SU-DHL-6 (cell line): Measurements from ENCODE around the gene DRAP1.

Experiments used
- H2AFZ ChIP-seq: fragments of 200-600 bp; sonication (generic); 2 replicates; pipeline ENCODE4 v1.6.1; 2014; ENCODE audit warnings: low read depth, mild to moderate bottlenecking, moderate library complexity, mixed read lengths, antibody characterized with exemption, low read length; ENCODE audit not compliant: severe bottlenecking
- H3F3A ChIP-seq: fragments of 200-600 bp; shearing (Covaris generic); 2 replicates; pipeline ENCODE4 v1.6.0; 2016; ENCODE audit warnings: antibody characterized with exemption, mild to moderate bottlenecking; ENCODE audit not compliant: insufficient read depth
- H3K27ac ChIP-seq: fragments of 200-600 bp; sonication (generic); 2 replicates; pipeline ENCODE4 v1.5.1; 2016; ENCODE audit warnings: low read depth, mild to moderate bottlenecking, low read length, moderate library complexity, mixed read lengths
- H3K27me3 ChIP-seq: fragments of 200-600 bp; sonication (generic), shearing (Covaris generic); 2 replicates; pipeline ENCODE4 v1.6.0; 2014; ENCODE audit warnings: mild to moderate bottlenecking, low read length
- H3K36me3 ChIP-seq: fragments of 200-600 bp; sonication (generic); 2 replicates; pipeline ENCODE4 v1.6.1; 2014; ENCODE audit warnings: mild to moderate bottlenecking, low read length, mixed read lengths
- H3K4me2 ChIP-seq: fragments of 300-600, 200-600 bp; shearing (Covaris generic), sonication (generic); 2 replicates; pipeline ENCODE4 v1.6.0; 2014; ENCODE audit warnings: low read length, low read depth, mild to moderate bottlenecking; ENCODE audit not compliant: poor library complexity, severe bottlenecking
- H3K4me3 ChIP-seq: fragments of 200-600 bp; sonication (generic); 2 replicates; pipeline ENCODE4 v1.5.1; 2014; ENCODE audit warnings: antibody characterized with exemption, low read length, mild to moderate bottlenecking, mixed read lengths; ENCODE audit not compliant: insufficient read depth, poor library complexity, severe bottlenecking
- H3K79me2 ChIP-seq: fragments of 200-600 bp; sonication (generic); 2 replicates; pipeline ENCODE4 v1.6.1; 2014; ENCODE audit warnings: mild to moderate bottlenecking, low read length, moderate library complexity; ENCODE audit not compliant: insufficient read depth
- H3K9ac ChIP-seq: fragments of 200-600 bp; sonication (generic); 2 replicates; pipeline ENCODE4 v1.7.0; 2014; ENCODE audit warnings: mild to moderate bottlenecking, low read length
- H3K9me2 ChIP-seq: fragments of 200-600 bp; sonication (generic); replicated peaks from 2 replicates; pipeline ENCODE4 v1.6.1; 2014; ENCODE audit warnings: low read length; ENCODE audit not compliant: insufficient read depth
- H3K9me3 ChIP-seq: fragments of 200-600 bp; sonication (generic); 2 replicates; pipeline ENCODE4 v1.6.1; 2014; ENCODE audit warnings: low read length, mixed read lengths; ENCODE audit not compliant: insufficient read depth
- H4K20me1 ChIP-seq: fragments of 200-600 bp; sonication (generic); 2 replicates; pipeline ENCODE4 v1.6.1; 2014; ENCODE audit warnings: low read depth, mild to moderate bottlenecking, antibody characterized with exemption, low read length, moderate library complexity, mixed read lengths
- EZH2phosphoT487 ChIP-seq: fragments of 200-600 bp; sonication (generic), shearing (Covaris generic); conservative IDR thresholded peaks from 2 replicates; pipeline ENCODE4 v1.6.1; 2018; ENCODE audit warnings: mild to moderate bottlenecking, antibody characterized with exemption, low read length, moderate library complexity, mixed read lengths
- TF ChIP-seq, protein P1 (sequence below): fragments of 200-600 bp; sonication (generic); IDR thresholded peaks from one replicate; pipeline ENCODE4 v1.5.1; 2017; ENCODE audit warnings: antibody characterized with exemption, mild to moderate bottlenecking, low read length, moderate library complexity; ENCODE audit not compliant: insufficient read depth, poor library complexity, severe bottlenecking

DRAP1 gene

DNA sequence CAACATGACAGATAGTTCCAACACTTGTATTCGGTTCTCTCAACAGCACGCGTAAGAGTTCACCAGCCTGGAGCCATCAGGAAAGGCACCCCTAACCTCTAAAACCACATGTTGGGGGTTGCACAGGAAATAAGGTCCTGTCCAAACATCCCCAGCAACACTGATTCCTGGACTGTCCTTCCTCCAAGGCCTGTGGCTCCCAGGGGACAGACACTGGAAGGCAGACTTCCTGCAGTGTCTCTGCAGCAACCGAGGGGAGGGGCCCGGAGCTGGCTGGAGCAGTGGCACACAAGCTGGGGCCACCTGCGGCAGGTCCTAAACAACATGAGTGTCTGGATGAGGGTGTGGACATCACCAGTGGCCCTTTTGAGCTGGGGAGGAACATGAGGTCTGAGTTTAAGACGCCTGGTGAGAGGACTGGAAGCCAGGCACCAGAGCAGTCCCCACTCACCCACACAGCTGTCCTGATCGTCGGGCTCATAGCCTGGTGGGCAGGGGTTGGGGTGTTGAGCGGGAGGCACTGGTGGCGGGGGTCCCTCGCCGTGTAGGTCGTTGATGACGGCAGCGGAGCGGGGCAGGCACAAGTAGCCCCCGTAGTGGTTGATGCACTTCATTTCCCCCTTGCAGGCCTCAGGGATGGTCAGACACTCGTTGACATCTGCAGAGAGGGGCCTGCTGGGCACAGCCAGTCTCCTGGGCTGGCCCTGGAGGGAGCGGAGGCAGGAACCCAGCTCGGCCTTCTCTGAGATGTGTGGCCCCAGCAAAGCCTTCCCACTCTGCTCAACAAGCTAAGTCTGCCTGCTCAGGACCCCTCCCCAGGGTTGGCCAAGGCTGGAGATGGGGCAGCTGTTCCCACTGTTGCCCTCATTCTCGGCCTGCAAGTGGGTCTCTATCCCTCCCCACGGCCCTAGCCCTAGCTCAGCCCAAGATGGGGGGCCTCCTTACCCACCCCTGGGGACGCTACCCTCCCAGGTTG lies 48.2 kb upstream of the DRAP1 start:
- H3K4me2 ChIP-seq = no peak overlapping the region
- H3F3A ChIP-seq = no peaks in the 10 kb centered on the region
- H3K9ac ChIP-seq = no peak overlapping the region
- H3K27me3 ChIP-seq = no peaks in the 10 kb centered on the region
- H3K4me3 ChIP-seq = no peak overlapping the region
- no peaks in the 10 kb centered on the region for H3K9me3 ChIP-seq
- no peaks in the 10 kb centered on the region for H3K36me3 ChIP-seq
- no peaks in the 10 kb centered on the region for H3K9me2 ChIP-seq
- TF ChIP-seq, protein P1, sequence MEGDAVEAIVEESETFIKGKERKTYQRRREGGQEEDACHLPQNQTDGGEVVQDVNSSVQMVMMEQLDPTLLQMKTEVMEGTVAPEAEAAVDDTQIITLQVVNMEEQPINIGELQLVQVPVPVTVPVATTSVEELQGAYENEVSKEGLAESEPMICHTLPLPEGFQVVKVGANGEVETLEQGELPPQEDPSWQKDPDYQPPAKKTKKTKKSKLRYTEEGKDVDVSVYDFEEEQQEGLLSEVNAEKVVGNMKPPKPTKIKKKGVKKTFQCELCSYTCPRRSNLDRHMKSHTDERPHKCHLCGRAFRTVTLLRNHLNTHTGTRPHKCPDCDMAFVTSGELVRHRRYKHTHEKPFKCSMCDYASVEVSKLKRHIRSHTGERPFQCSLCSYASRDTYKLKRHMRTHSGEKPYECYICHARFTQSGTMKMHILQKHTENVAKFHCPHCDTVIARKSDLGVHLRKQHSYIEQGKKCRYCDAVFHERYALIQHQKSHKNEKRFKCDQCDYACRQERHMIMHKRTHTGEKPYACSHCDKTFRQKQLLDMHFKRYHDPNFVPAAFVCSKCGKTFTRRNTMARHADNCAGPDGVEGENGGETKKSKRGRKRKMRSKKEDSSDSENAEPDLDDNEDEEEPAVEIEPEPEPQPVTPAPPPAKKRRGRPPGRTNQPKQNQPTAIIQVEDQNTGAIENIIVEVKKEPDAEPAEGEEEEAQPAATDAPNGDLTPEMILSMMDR = no peak
- no peak for TF ChIP-seq EZH2phosphoT487
- H4K20me1 ChIP-seq = no peaks in the 10 kb centered on the region
- H3K27ac ChIP-seq = no peak overlapping the region
- no peaks in the 10 kb centered on the region for H3K79me2 ChIP-seq
- H2AFZ ChIP-seq = no peak overlapping the region

DNA sequence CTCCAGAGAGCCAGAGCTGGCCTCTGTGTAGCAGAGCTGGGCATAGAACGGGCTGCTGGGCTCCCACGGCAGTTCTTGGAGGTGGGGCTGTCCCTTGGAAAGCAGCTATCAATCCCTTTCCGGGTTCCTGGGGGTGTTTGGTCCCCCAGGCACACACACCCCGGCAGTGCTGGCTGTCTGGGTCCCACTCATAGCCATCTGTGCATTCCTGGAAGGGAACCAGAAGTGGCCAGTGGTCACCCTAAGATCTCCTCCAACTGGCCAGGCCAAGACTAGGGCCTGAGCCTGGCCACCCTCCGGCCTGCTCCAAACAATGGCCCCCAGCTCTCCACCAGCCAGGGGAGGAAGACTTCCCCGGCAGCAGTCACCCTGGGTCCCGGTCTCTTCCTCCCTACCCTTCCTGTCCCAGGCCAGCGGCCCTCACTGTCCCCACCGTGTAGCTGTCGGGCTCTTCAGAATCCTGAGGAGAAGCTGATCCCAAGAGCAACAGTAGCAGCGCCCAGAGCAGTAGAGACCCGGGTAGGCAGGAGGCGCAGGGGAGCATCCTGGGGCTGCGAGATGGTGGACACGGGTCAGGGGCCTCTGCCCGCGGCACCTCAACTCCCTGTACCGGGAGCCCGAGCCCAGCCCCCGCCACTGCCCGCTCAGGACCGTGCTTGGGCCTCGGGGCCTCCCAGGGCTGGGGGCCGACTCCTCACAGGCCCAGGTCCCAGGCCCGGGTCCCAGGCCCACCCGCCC lies 47.2 kb upstream of the DRAP1 start:
- H4K20me1 ChIP-seq = no peaks in the 10 kb centered on the region
- H3K9ac ChIP-seq = no peak overlapping the region
- H3K4me3 ChIP-seq = no peak overlapping the region

DNA sequence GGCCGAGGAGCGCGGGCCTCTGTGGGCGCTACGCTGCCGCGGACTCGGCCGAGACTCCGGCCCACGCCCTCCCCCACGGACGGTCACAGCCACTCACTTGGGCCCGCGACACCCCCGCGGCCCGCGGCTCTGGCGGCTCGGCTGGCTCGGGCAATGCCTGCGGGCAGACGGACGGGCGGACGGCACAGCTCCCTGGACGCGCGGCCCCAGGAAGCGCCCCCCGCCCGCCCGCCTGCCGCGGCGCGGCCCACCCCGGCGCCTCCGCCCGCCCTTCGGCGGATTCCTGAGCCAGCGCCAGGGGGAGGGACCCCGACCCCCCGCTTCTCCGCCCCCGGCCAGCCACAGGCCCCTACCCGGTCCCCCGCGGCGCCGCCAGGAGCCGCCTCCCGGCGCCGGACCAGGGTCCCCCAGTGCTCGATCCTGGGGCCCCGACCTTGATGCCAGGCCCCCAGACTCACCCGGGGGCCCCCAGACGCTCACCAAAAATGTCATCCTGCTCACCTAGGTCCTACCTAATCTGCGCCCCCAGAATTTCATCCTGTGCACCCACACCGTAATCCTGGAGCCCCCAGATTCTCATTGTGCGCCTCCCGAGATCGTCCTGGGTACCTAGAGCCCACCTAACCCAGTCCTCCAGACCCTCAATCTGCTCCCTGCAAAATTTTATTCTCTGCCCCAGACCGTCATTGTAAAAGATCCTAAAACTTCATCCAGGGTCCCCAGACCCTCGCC lies 46.5 kb upstream of the DRAP1 start, which contains the start of gene EFEMP2:
EFEMP2 (minus strand) TSS at position 215 of the 732 bp plus-strand sequence. CDS start 446 bp downstream, outside the sequence.
- H2AFZ ChIP-seq = peak within 1 kb of the TSS; percentile 78
- no peaks in the 10 kb centered on the region for H4K20me1 ChIP-seq
- peak within 1 kb of the TSS; percentile 46 for H3K4me3 ChIP-seq
- H3K27me3 ChIP-seq = no peaks in the 10 kb centered on the region
- no peak within 1 kb of the TSS for H3K27ac ChIP-seq
- no peaks in the 10 kb centered on the region for H3K9me3 ChIP-seq
- H3K36me3 ChIP-seq = no peaks in the 10 kb centered on the region
- H3F3A ChIP-seq = no peaks in the 10 kb centered on the region
- H3K9me2 ChIP-seq = no peaks in the 10 kb centered on the region
- peak within 1 kb of the TSS; percentile 51 for H3K9ac ChIP-seq
- TF ChIP-seq EZH2phosphoT487 = no peak
- TF ChIP-seq, protein P1 = no peak
- no peaks in the 10 kb centered on the region for H3K79me2 ChIP-seq
- H3K4me2 ChIP-seq = peak within 1 kb of the TSS; percentile 59

More for the DNA sequence above, 47.2 kb upstream of the DRAP1 start:
- no peaks in the 10 kb centered on the region for H3F3A ChIP-seq
- H2AFZ ChIP-seq = no peak overlapping the region
- H3K9me3 ChIP-seq = no peaks in the 10 kb centered on the region
- no peaks in the 10 kb centered on the region for H3K9me2 ChIP-seq
- H3K4me2 ChIP-seq = no peak overlapping the region
- no peaks in the 10 kb centered on the region for H3K79me2 ChIP-seq
- no peak for TF ChIP-seq EZH2phosphoT487
- TF ChIP-seq, protein P1 = no peak
- H3K36me3 ChIP-seq = no peaks in the 10 kb centered on the region
- H3K27ac ChIP-seq = no peak overlapping the region
- H3K27me3 ChIP-seq = no peaks in the 10 kb centered on the region
